BJ (cell line): Measurements from ENCODE around the gene OR6K6. TPM values are rescaled to one million over a fixed set of nuclear protein-coding genes. Genes with fewer than 3 reads are reported as not detected.

ENCODE experiments used
- CTCF ChIA-PET: fragments of 350-600 bp; formaldehyde crosslinking; extraction: SDS; loops from one replicate; lab custom pipeline; 2021; ENCODE audit warnings: antibody characterized with exemption, inconsistent platforms; lab: Yijun Ruan, JAX
- POLR2A ChIA-PET: fragments of 300-600 bp; sonication (Branson Sonifier 250); formaldehyde crosslinking; extraction: SDS; loops from one replicate; lab custom pipeline; 2021; ENCODE audit warnings: antibody characterized with exemption; lab: Charles Lee
- DNase-seq: peaks from one replicate; pipeline ENCODE4 v3.0.0-alpha.2; 2011; ENCODE audit warnings: low read depth
- H3K27me3 ChIP-seq: 2 replicates; pipeline ENCODE4 v1.6.0; 2011; ENCODE audit warnings: low read length; ENCODE audit not compliant: control insufficient read depth, insufficient read depth
- H3K36me3 ChIP-seq: 2 replicates; pipeline ENCODE4 v1.5.1; 2011; ENCODE audit warnings: low read length; ENCODE audit not compliant: control insufficient read depth, insufficient read depth
- H3K4me3 ChIP-seq: 2 replicates; pipeline ENCODE4 v1.5.1; 2011; ENCODE audit warnings: low read depth, mild to moderate bottlenecking, control low read depth, low read length
- CTCF ChIP-seq: IDR thresholded peaks from 2 replicates; pipeline ENCODE4 v1.5.1; 2011; ENCODE audit warnings: low read depth, mild to moderate bottlenecking, control low read depth, inconsistent platforms, low read length, moderate library complexity; ENCODE audit not compliant: insufficient read depth
- polyA plus RNA-seq: library from polyadenylated mRNA; depleted of rRNA; stranded (reverse); fragments of >200 nt; gene quantifications from 2 replicates; pipeline ENCODE4 v1.2.3, GENCODE V29; 2011

The OR6K6 gene
- polyA plus RNA-seq, 1 experiment, result not detected

- POLR2A ChIA-PET, result no interaction called here
- no peak for TF ChIP-seq CTCF
- DNase-seq, result no peak
- CTCF ChIA-PET, result no interaction called here
- Histone ChIP-seq H3K27me3 (no peaks in the 10 kb centered on the region), H3K36me3 (no peaks in the 10 kb centered on the region), H3K4me3 (no peak within 1 kb of the TSS)
Observed at GRCh38 chr1:158771950-158772866, 17.7 kb downstream of the OR6K6 start, which contains the start of gene OR6N1. Gene OR6N1 (minus strand): TSS chr1:158772195. CDS start chr1:158766682, 5,513 bp downstream.

GRCh38 chr1:158781104-158781503 lies 26.6 kb downstream of the OR6K6 start, which contains the start of gene OR6N2:
Gene OR6N2 (minus strand): TSS chr1:158781204. CDS start chr1:158777635, 3,569 bp downstream.
- DNase-seq, result no peak
- TF ChIP-seq CTCF, result no peak
- no peak within 1 kb of the TSS for H3K4me3 ChIP-seq
- CTCF ChIA-PET, result no interaction called here
- no peaks in the 10 kb centered on the region for H3K27me3 ChIP-seq
- no peaks in the 10 kb centered on the region for H3K36me3 ChIP-seq
- POLR2A ChIA-PET, result no interaction called here

GRCh38 chr1:158793604-158794003 lies 39.1 kb downstream of the OR6K6 start:
- DNase-seq, result no peak
- 0 out of 2 replicates have a peak, but pooled peaks have one; percentile 7 for TF ChIP-seq CTCF

GRCh38 chr1:158794247-158794646 lies 39.7 kb downstream of the OR6K6 start:
- TF ChIP-seq CTCF, result no peak
- POLR2A ChIA-PET, result no interaction called here
- no peaks in the 10 kb centered on the region for H3K27me3 ChIP-seq

More at GRCh38 chr1:158793604-158794003, 39.1 kb downstream of the OR6K6 start:
- no peaks in the 10 kb centered on the region for H3K27me3 ChIP-seq
- H3K4me3 ChIP-seq, result no peak overlapping the region
- H3K36me3 ChIP-seq, result no peaks in the 10 kb centered on the region
- ChIA-PET POLR2A (no interaction called here), CTCF (no interaction called here)

GRCh38 chr1:158798531-158798930 lies 44.0 kb downstream of the OR6K6 start:
- ChIA-PET POLR2A (no interaction called here), CTCF (no interaction called here)
- no peak for DNase-seq

More at GRCh38 chr1:158794247-158794646, 39.7 kb downstream of the OR6K6 start:
- no peaks in the 10 kb centered on the region for H3K36me3 ChIP-seq
- no peak overlapping the region for H3K4me3 ChIP-seq
- DNase-seq, result no peak
- CTCF ChIA-PET, result no interaction called here

More at GRCh38 chr1:158798531-158798930, 44.0 kb downstream of the OR6K6 start:
- TF ChIP-seq CTCF, result no peak
- no peak overlapping the region for H3K4me3 ChIP-seq
- H3K36me3 ChIP-seq, result no peaks in the 10 kb centered on the region
- no peaks in the 10 kb centered on the region for H3K27me3 ChIP-seq
